T-cell (primary cell): ENCODE measurements around the gene CNTNAP2. TPM values are rescaled to one million over a fixed set of nuclear protein-coding genes. Genes with fewer than 3 reads are reported as not detected.
"Not testable (repeated sequence)": the region's sequence is repeated elsewhere in the genome, so short reads cannot be mapped to it uniquely, and the experiment has no call there.

Experiments used
- ATAC-seq, 4 experiments: fragments of 200-7000 bp in 3 of 4; fragments of 150-1000 bp in 1 of 4; cut with Tn5 transposase; replicated peaks in 1 of 4; 1 replicate in 3 of 4; 2 replicates in 1 of 4; pipeline ENCODE4 v1.10.0; 2021; ENCODE audit warnings: moderate library complexity in 3 of 4, mild to moderate bottlenecking in 2 of 4, moderate number of reproducible peaks in 1 of 4
- CTCF ChIA-PET, 2 donors: fragments of 300-600 bp; sonication (Branson Sonifier 250); formaldehyde crosslinking; loops; one replicate each; lab custom pipeline; 2022; ENCODE audit warnings: antibody characterized with exemption in 2 of 2; lab: Charles Lee
- POLR2A ChIA-PET, 2 donors: fragments of 300-600 bp; sonication (Branson Sonifier 250); formaldehyde crosslinking; loops; one replicate each; lab custom pipeline; 2022; ENCODE audit warnings: antibody characterized with exemption in 2 of 2; lab: Charles Lee
- DNase-seq, 35 experiments: peaks; one replicate each; pipeline versions ENCODE4 v3.0.0 to v3.0.0-alpha.2; 2013 to 2023
- H3K27ac ChIP-seq: one replicate; pipeline ENCODE4 v1.5.1; 2013; ENCODE audit warnings: low read length
- H3K27me3 ChIP-seq, 2 experiments: replicated peaks in 1 of 2; 1 replicate in 1 of 2; 2 replicates in 1 of 2; pipeline versions ENCODE4 v1.6.1 to v1.7.0; 2013; ENCODE audit warnings: low read length in 1 of 2, mixed read lengths in 1 of 2; ENCODE audit not compliant: control insufficient read depth in 2 of 2, insufficient read depth in 2 of 2; ENCODE audit errors: extremely low read depth in 1 of 2
- H3K36me3 ChIP-seq, 2 donors: 1 replicate in 1 of 2; 2 replicates in 1 of 2; pipeline versions ENCODE4 v1.6.1 to v1.7.0; 2013; ENCODE audit warnings: low read length in 1 of 2; ENCODE audit not compliant: control insufficient read depth in 2 of 2, insufficient read depth in 1 of 2; ENCODE audit errors: extremely low read depth in 1 of 2
- H3K4me1 ChIP-seq, 2 experiments: 1 replicate in 1 of 2; 2 replicates in 1 of 2; pipeline versions ENCODE4 v1.6.1 to v1.7.0; 2013; ENCODE audit warnings: low read length in 2 of 2, mixed read lengths in 1 of 2; ENCODE audit not compliant: insufficient read depth in 2 of 2, control insufficient read depth in 1 of 2; ENCODE audit errors: extremely low read depth in 1 of 2
- H3K4me3 ChIP-seq, 2 donors: 1 replicate in 1 of 2; 2 replicates in 1 of 2; pipeline versions ENCODE4 v1.5.1 to v1.7.0; 2013; ENCODE audit warnings: mild to moderate bottlenecking in 2 of 2, low read length in 1 of 2, moderate library complexity in 1 of 2; ENCODE audit not compliant: control insufficient read depth in 1 of 2; ENCODE audit errors: extremely low read depth in 1 of 2
- H3K9me3 ChIP-seq: 2 replicates; pipeline ENCODE4 v1.7.0; 2013
- H3K27ac Mint-ChIP-seq, 2 donors: one replicate each; pipeline ENCODE4 v1.8.0; 2020 to 2021; ENCODE audit warnings: mild to moderate bottlenecking in 2 of 2, mixed read lengths in 2 of 2
- H3K27me3 Mint-ChIP-seq, 2 donors: one replicate each; pipeline ENCODE4 v1.8.0; 2021 to 2022; ENCODE audit warnings: mixed read lengths in 2 of 2
- H3K36me3 Mint-ChIP-seq: one replicate; pipeline ENCODE4 v1.8.0; 2021; ENCODE audit warnings: mixed read lengths
- H3K4me1 Mint-ChIP-seq, 3 donors: one replicate each; pipeline ENCODE4 v1.8.0; 2020 to 2022; ENCODE audit warnings: mixed read lengths in 3 of 3, mild to moderate bottlenecking in 1 of 3
- H3K4me3 Mint-ChIP-seq, 3 donors: one replicate each; pipeline ENCODE4 v1.8.0; 2020 to 2022; ENCODE audit warnings: mild to moderate bottlenecking in 3 of 3, mixed read lengths in 3 of 3, moderate library complexity in 3 of 3
- H3K9me3 Mint-ChIP-seq, 3 donors: one replicate each; pipeline ENCODE4 v1.8.0; 2020 to 2022; ENCODE audit warnings: mixed read lengths in 3 of 3
- WGBS: methylation state at CpG from one replicate; pipeline ENCODE4 v1.1.5; 2013; ENCODE audit warnings: missing lambda C conversion rate; ENCODE audit not compliant: insufficient coverage; 5-methylcytosine and 5-hydroxymethylcytosine counted together
- total RNA-seq, 35 experiments: library from RNA in 6 of 35; stranded (reverse) in 6 of 35; fragments of 120-200 nt in 1 of 35; gene quantifications; one replicate each; pipeline versions ENCODE4 v1.2.1 to v1.2.4 and lab custom pipeline; 2013 to 2026

CNTNAP2 gene
- total RNA-seq, 5 donors from 2014 or later (not counting 1 experiment from before 2014, with no cell fraction given) = 0.15 to 0.72 (median 0.21) TPM

DNA sequence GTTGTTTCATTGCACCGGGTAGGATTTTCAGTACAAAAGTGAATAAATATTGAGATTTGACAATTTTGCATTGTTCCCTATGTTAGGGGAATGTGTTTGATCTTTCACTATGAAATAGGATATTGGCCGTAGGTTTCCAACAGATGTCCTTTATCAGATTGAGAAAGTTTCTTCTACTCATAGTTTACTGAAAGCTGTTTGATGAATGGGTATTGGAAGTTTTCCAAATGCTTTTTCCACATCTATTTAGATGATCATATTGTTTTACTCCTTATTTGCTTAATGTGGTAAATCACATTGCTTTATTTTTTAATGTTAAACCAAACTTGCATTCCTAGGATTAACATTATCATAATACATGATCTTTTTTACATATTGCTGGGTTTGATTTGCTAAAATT is 2296.1 kb downstream of the CNTNAP2 start:
- Mint-ChIP-seq H3K4me3 (no peak overlapping the region), H3K27me3 (peaks cover 14 to 20% of the 10 kb centered on the region in 2 donors), H3K36me3 (no peaks in the 10 kb centered on the region), H3K9me3 (no peaks in the 10 kb centered on the region), H3K27ac (no peak overlapping the region), H3K4me1 (no peaks in the 10 kb centered on the region)
- DNase-seq (no peak), ATAC-seq (no peak)
- no peaks in the 10 kb centered on the region for H3K4me1 ChIP-seq
- no peaks in the 10 kb centered on the region for H3K9me3 ChIP-seq
- H3K27me3 ChIP-seq = peaks cover 0 to 3% of the 10 kb centered on the region in 2 experiments
- H3K36me3 ChIP-seq = no peaks in the 10 kb centered on the region
- H3K4me3 ChIP-seq = no peak overlapping the region
- ChIA-PET POLR2A (no interaction called here), CTCF (no interaction called here)
- WGBS = 100% methylated on average over 1 of the region's 2 CpGs
- H3K27ac ChIP-seq = no peak overlapping the region

DNA sequence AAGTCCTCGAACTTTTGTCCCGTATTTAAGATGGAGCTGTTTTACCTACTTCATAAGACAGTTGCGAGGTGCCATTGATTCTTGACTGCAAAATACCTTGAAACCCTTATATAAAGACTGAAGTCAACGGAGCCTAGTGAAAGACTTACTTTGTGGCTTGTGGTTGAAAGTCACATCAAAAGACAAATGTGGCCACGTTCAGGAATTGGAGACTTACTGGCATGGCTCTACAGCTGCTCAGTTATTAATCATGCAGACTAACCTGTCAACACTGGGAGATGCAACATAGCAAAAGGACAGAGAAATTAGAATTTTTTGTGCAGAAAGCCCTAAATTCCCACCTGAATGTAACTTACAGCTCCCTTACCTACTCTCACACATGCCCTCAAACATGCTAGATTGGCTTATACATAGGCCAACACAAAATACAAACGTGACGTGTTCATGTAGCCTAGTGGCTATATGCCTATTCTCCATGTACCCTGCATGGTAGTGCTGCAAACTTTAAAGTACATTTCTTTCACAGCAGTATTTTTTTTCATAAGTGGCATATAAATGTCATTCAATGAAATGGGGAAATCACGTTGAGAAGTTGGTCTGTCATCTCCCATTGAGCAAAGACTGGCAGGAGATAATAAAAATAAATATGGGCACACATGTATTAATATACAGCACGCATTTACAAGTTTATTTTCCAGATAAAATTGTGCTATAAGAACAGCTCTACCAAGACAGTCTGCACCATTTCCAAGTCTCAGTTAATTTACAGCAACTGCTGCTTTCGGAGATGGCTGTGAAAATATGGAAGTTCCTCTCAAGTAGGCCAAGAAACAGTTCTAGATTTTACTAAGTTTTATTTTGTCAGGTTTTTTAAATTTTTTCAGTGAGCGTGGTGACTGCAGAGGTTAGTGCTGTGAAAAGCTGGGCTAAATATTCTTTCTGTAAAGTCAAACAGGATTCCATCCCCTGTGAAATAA is 2303.5 kb downstream of the CNTNAP2 start:
- no peak for ATAC-seq
- POLR2A ChIA-PET = interaction anchor here in 1 of 2 donors (0.6 kb wide), 1 partner anchor 9 kb away, joined by 6 read pairs; no protein-coding TSS in a partner anchor
- H3K4me1 Mint-ChIP-seq = no peaks in the 10 kb centered on the region

DNA sequence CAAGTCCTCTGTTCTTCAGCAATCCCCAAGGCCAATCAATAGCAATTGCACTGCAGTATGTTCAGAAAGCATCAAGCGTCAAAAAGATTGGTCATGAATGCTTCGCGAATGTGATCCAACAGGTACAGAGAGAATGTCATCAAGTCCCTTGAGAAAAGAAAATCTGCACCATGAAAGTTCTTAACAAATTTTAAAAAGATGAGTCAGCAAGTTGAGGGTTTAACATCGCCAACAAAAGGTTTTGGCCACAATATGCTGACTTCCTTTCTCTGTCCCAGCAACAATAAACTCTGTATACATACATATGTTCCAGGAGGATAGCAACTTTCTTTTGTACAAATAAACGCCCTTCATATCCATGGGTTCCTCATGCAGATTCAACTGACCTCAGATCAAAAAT is 2305.4 kb downstream of the CNTNAP2 start:
- no peaks in the 10 kb centered on the region for H3K9me3 ChIP-seq
- DNase-seq (no peak), ATAC-seq (no peak)
- Mint-ChIP-seq H3K27ac (no peak overlapping the region), H3K9me3 (peaks cover 0 to 24% (median 9%) of the 10 kb centered on the region in 3 donors), H3K27me3 (peaks cover 38 to 40% of the 10 kb centered on the region in 2 donors), H3K4me3 (no peak overlapping the region), H3K4me1 (no peaks in the 10 kb centered on the region), H3K36me3 (no peaks in the 10 kb centered on the region)
- CTCF ChIA-PET = no interaction called here
- POLR2A ChIA-PET = no interaction called here
- H3K27me3 ChIP-seq = peaks cover 0 to 20% of the 10 kb centered on the region in 2 experiments
- 100% methylated on average over 1 of the region's 5 CpGs for WGBS
- no peak overlapping the region for H3K27ac ChIP-seq
- no peaks in the 10 kb centered on the region for H3K4me1 ChIP-seq
- no peak overlapping the region for H3K4me3 ChIP-seq
- no peaks in the 10 kb centered on the region for H3K36me3 ChIP-seq

More for the DNA sequence above, 2303.5 kb downstream of the CNTNAP2 start:
- H3K9me3 ChIP-seq = no peaks in the 10 kb centered on the region
- Mint-ChIP-seq H3K36me3 (no peaks in the 10 kb centered on the region), H3K27me3 (peaks cover 37 to 38% of the 10 kb centered on the region in 2 donors), H3K4me3 (no peak overlapping the region), H3K27ac (no peak overlapping the region), H3K9me3 (peaks cover 0 to 24% (median 9%) of the 10 kb centered on the region in 3 donors)
- CTCF ChIA-PET = no interaction called here
- no peaks in the 10 kb centered on the region for H3K4me1 ChIP-seq
- peaks cover 0 to 20% of the 10 kb centered on the region in 2 experiments for H3K27me3 ChIP-seq
- no peak for DNase-seq
- 70% methylated on average over 2 of the region's 11 CpGs for WGBS
- H3K4me3 ChIP-seq = no peak overlapping the region
- H3K36me3 ChIP-seq = no peaks in the 10 kb centered on the region
- no peak overlapping the region for H3K27ac ChIP-seq

DNA sequence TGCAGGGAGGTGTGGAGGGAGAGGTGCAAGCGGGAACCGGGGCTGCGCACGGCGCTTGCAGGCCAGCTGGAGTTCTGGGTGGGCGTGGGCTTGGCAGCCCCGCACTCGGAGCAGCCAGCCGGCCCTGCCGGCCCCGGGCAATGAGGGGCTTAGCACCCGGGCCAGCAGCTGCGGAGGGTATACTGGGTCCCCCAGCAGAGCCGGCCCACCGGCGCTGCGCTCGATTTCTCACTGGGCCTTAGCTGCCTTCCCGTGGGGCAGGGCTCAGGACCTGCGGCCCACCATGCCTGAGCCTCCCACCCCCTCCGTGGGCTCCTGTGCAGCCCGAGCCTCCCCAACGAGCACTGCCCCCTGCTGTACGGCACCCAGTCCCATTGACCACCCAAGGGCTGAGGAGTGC is 2309.8 kb downstream of the CNTNAP2 start:
- H3K27me3 ChIP-seq = peaks cover 0 to 13% of the 10 kb centered on the region in 2 experiments
- peaks cover 17 to 23% of the 10 kb centered on the region in 2 donors for H3K27me3 Mint-ChIP-seq
- H3K36me3 ChIP-seq, H3K4me1 Mint-ChIP-seq, H3K4me3 ChIP-seq, POLR2A ChIA-PET, ATAC-seq, H3K4me1 ChIP-seq, H3K36me3 Mint-ChIP-seq, H3K27ac ChIP-seq, DNase-seq, H3K4me3 Mint-ChIP-seq, CTCF ChIA-PET, H3K27ac Mint-ChIP-seq, H3K9me3 ChIP-seq: not testable (repeated sequence)
- WGBS = 90% methylated on average over 20 of the region's 24 CpGs
- peaks cover 0 to 24% (median 9%) of the 10 kb centered on the region in 3 donors for H3K9me3 Mint-ChIP-seq

DNA sequence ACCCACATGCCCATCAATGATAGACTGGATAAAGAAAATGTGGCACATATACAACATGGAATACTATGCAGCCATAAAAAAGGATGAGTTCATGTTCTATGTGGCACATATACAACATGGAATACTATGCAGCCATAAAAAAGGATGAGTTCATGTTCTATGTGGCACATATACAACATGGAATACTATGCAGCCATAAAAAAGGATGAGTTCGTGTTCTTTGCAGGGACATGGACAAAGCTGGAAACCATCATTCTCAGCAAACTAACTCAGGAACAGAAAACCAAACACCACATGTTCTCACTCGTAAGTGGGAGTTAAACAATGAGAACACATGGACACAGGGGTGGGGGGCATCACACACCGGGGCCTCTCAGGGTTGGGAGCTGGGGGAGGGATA is 2314.1 kb downstream of the CNTNAP2 start:
- DNase-seq, H3K4me3 ChIP-seq, H3K4me3 Mint-ChIP-seq, H3K27me3 Mint-ChIP-seq, H3K27ac Mint-ChIP-seq, CTCF ChIA-PET, H3K9me3 Mint-ChIP-seq, POLR2A ChIA-PET, H3K36me3 Mint-ChIP-seq, H3K9me3 ChIP-seq, H3K27ac ChIP-seq, H3K36me3 ChIP-seq, ATAC-seq, H3K4me1 ChIP-seq, H3K27me3 ChIP-seq, H3K4me1 Mint-ChIP-seq: not testable (repeated sequence)
- no CpG with 5 or more reads among the region's 3 CpGs for WGBS

DNA sequence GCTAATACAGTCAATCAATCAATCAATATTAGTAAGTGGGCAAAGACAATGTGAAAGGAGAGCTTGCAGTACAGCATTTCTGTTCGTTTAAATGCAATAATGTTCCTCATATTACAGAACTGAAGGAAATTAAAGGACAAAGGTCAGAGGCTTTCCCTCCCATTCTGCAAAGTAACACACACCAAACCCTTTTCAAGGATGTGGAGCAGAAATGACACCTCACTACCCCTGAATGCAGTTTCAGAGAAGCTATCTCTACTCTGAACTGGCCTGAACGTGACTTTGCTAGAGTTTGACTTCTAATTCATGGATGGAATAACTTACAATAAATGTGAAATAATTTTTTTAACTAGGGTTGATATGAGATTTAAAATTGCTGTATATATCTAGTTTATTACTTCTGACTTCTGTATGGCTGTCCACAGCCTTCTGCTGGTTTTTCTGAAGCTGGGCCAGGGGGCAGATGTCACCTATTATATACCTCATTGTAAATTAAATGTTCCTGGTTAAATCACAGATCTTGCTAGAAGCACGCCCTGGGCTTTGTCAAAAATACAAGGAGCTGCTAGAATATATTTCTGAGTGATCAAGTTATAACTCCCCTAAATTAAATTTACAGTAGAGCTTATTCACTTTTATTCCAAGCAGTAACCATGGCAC is 2317.1 kb downstream of the CNTNAP2 start:
- ChIA-PET POLR2A (no interaction called here), CTCF (no interaction called here)
- ATAC-seq (no peak), DNase-seq (no peak)
- Mint-ChIP-seq H3K4me3 (no peak overlapping the region), H3K27ac (no peak overlapping the region), H3K9me3 (no peaks in the 10 kb centered on the region), H3K27me3 (no peaks in the 10 kb centered on the region), H3K4me1 (no peaks in the 10 kb centered on the region), H3K36me3 (no peaks in the 10 kb centered on the region)
- no peaks in the 10 kb centered on the region for H3K9me3 ChIP-seq
- no peaks in the 10 kb centered on the region for H3K4me1 ChIP-seq
- H3K4me3 ChIP-seq = no peak overlapping the region
- peaks cover 0 to 4% of the 10 kb centered on the region in 2 experiments for H3K27me3 ChIP-seq
- H3K36me3 ChIP-seq = no peaks in the 10 kb centered on the region
- 78% methylated on average over 1 of the region's 3 CpGs for WGBS
- no peak overlapping the region for H3K27ac ChIP-seq
